ENCODE results near the gene RIC3.

DNA sequence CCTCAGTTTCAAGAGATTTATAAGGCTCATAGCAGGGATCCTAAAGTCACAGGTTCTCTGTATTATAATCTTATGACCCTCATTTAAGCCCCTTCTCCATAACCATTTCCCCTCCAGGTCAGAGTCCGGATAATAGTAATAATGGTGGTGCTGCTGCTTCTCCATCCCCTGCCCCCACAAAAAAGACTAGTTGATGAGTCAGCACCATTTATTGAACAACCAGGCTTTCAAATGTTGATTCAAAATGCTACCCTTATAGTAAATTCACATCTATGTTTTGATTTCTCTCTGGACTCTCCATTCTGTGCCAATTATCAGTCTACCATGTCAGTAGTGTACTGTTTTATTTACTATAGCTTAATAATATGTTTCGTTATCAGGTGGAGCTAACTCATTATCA, 17.6 kb upstream of the RIC3 start:
- no peak for TF ChIP-seq POLR2AphosphoS5 (IDR thresholded peaks at IDR 0.05; ENCODE audit: low read depth, low read length)
- no peak for TF ChIP-seq POLR2A (IDR thresholded peaks at IDR 0.05; ENCODE audit: low read depth, low read length)
